DOHH2 (cell line): Measurements from ENCODE around the gene SEMA4C.

ENCODE experiments used
- EZH2phosphoT487 ChIP-seq: fragments of 200-600 bp; sonication (generic); IDR thresholded peaks from 2 replicates; pipeline ENCODE4 v1.6.1; 2017; ENCODE audit warnings: borderline replicate concordance, mild to moderate bottlenecking, antibody characterized with exemption, low read length, moderate library complexity, mixed read lengths
- TF ChIP-seq, protein P1 (sequence below): fragments of 200-600 bp; sonication (generic); IDR thresholded peaks from one replicate; pipeline ENCODE4 v1.5.1; 2014; ENCODE audit warnings: antibody characterized with exemption, mild to moderate bottlenecking, low read depth, low read length; ENCODE audit not compliant: poor library complexity, severe bottlenecking

GRCh38 chr2:96913398-96914202 lies 43.7 kb upstream of the SEMA4C start:
- TF ChIP-seq, protein P1, sequence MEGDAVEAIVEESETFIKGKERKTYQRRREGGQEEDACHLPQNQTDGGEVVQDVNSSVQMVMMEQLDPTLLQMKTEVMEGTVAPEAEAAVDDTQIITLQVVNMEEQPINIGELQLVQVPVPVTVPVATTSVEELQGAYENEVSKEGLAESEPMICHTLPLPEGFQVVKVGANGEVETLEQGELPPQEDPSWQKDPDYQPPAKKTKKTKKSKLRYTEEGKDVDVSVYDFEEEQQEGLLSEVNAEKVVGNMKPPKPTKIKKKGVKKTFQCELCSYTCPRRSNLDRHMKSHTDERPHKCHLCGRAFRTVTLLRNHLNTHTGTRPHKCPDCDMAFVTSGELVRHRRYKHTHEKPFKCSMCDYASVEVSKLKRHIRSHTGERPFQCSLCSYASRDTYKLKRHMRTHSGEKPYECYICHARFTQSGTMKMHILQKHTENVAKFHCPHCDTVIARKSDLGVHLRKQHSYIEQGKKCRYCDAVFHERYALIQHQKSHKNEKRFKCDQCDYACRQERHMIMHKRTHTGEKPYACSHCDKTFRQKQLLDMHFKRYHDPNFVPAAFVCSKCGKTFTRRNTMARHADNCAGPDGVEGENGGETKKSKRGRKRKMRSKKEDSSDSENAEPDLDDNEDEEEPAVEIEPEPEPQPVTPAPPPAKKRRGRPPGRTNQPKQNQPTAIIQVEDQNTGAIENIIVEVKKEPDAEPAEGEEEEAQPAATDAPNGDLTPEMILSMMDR = no peak
- TF ChIP-seq EZH2phosphoT487 = no peak
